Measurements from ENCODE around the gene DNAJC24.

DNA sequence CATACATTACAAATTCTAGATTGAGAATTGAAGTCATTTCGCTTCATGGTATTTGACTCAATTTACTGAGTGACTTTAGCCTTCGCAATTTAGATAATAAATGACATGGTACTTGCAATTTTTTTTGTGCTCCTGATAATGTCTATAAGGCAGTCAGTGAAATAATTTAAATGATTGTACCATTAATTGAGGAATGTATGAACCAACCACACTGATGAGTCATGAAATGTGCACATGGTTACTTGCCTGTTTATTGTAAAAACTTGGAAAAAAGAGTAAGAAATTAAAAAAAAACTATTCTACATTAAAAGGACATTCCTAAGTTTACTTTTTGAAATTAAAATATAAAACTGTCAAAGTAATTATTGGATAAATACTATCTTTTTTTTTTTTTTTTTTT is 43.3 kb downstream of the DNAJC24 start:
- no peak for TF ChIP-seq SMC3 (IDR thresholded peaks at IDR 0.05; ENCODE audit: low read depth, low read length)
- no peak for TF ChIP-seq MXI1 (IDR thresholded peaks at IDR 0.05; ENCODE audit: borderline replicate concordance, low read depth, low read length)
- TF ChIP-seq, protein P1, sequence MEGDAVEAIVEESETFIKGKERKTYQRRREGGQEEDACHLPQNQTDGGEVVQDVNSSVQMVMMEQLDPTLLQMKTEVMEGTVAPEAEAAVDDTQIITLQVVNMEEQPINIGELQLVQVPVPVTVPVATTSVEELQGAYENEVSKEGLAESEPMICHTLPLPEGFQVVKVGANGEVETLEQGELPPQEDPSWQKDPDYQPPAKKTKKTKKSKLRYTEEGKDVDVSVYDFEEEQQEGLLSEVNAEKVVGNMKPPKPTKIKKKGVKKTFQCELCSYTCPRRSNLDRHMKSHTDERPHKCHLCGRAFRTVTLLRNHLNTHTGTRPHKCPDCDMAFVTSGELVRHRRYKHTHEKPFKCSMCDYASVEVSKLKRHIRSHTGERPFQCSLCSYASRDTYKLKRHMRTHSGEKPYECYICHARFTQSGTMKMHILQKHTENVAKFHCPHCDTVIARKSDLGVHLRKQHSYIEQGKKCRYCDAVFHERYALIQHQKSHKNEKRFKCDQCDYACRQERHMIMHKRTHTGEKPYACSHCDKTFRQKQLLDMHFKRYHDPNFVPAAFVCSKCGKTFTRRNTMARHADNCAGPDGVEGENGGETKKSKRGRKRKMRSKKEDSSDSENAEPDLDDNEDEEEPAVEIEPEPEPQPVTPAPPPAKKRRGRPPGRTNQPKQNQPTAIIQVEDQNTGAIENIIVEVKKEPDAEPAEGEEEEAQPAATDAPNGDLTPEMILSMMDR (conservative IDR thresholded peaks at IDR 0.05; ENCODE audit: low read depth, low read length), result no peak
- no peak for TF ChIP-seq POLR2A (IDR thresholded peaks at IDR 0.05; ENCODE audit: low read depth, low read length)
- TF ChIP-seq BHLHE40 (IDR thresholded peaks at IDR 0.05; ENCODE audit: low read depth, low read length), result peak; percentile 46; the same call in 1 of the 2 replicates
- no peak for TF ChIP-seq RCOR1 (IDR thresholded peaks at IDR 0.05; ENCODE audit: insufficient replicate concordance, low read length)
- no peak for TF ChIP-seq RAD21 (IDR thresholded peaks at IDR 0.05; ENCODE audit: low read length)
- peak; percentile 77; the same call in 1 of the 2 replicates for TF ChIP-seq FOS (IDR thresholded peaks at IDR 0.05; ENCODE audit: low read depth, low read length)
- TF ChIP-seq, protein P2, sequence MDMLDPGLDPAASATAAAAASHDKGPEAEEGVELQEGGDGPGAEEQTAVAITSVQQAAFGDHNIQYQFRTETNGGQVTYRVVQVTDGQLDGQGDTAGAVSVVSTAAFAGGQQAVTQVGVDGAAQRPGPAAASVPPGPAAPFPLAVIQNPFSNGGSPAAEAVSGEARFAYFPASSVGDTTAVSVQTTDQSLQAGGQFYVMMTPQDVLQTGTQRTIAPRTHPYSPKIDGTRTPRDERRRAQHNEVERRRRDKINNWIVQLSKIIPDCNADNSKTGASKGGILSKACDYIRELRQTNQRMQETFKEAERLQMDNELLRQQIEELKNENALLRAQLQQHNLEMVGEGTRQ (IDR thresholded peaks at IDR 0.05; ENCODE audit: low read depth, low read length), result no peak
- no peak for TF ChIP-seq RFX5 (IDR thresholded peaks at IDR 0.05; ENCODE audit: low read depth, low read length)
- peak; percentile 28; the same call in 1 of the 2 replicates for TF ChIP-seq CEBPB (IDR thresholded peaks at IDR 0.05; ENCODE audit: low read depth, low read length)
- no peak for TF ChIP-seq MAFK (IDR thresholded peaks at IDR 0.05; ENCODE audit: low read depth, low read length)
- TF ChIP-seq, protein P3, sequence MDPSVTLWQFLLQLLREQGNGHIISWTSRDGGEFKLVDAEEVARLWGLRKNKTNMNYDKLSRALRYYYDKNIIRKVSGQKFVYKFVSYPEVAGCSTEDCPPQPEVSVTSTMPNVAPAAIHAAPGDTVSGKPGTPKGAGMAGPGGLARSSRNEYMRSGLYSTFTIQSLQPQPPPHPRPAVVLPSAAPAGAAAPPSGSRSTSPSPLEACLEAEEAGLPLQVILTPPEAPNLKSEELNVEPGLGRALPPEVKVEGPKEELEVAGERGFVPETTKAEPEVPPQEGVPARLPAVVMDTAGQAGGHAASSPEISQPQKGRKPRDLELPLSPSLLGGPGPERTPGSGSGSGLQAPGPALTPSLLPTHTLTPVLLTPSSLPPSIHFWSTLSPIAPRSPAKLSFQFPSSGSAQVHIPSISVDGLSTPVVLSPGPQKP (IDR thresholded peaks at IDR 0.05; ENCODE audit: borderline replicate concordance, low read depth, low read length), result no peak

Data from IMR-90 (cell line).